ENCODE data around the gene SIL1. TPM values are rescaled to one million over a fixed set of nuclear protein-coding genes. Genes with fewer than 3 reads are reported as not detected.
"Not testable (repeated sequence)": the region's sequence is repeated elsewhere in the genome, so short reads cannot be mapped to it uniquely, and the experiment has no call there.

The SIL1 gene
- polyA plus RNA-seq (2013, experiment 1 of 2; ENCODE audit: insufficient read length) = 59.3 TPM
- 61.8 TPM for polyA plus RNA-seq (2013, experiment 2 of 2; ENCODE audit: insufficient read length)

DNA sequence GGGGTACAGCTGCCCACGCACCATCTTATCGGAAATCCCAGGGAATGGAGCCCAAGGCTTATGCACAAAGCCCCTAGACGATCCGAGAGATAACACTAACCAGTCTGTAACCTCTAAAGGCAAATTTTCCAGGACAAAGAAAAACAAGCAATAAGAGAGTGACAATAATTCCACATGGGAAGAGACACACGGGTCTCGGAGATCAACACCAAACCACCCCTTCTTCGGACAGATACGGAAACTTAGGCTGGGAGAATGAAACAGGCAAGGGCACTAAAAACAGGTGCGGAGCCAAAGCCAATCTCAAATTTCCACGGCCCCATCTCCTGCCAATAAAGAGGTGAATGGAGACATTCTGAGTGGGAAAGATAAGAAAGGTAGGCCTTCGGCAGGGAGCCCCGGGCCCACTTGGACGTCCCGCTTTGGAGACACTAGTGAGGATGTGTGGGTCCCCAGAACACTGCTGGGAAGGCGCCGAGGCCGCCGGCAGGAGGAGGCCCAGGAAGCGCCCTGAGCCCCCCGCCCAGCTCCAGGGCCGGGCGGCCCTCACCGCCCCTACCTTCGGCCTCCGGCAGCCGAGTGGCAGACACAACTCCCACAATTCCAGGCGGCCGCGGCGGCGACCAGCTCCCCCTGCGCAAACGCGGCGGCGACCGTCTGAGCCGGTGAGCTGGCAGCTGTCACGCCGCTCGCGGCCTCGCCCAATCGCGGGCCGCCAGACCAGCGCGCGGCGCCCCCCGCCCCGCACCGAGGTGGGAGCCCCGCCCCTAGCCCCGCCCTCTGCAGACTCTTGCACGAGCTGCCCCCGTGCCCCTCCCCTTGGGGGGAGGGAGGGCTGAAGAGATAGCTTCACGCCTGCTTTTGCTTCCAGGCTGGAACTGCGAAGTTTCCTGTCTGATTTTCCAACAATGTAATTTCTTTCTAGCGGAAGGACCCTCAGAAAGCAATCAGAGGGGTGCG, at the start of gene SIL1:
Gene SIL1, minus strand, starts transcription at position 659 of the 960 bp plus-strand sequence. CDS start 70,525 bp downstream, outside the sequence.
- DNase-seq = peak; percentile 97

DNA sequence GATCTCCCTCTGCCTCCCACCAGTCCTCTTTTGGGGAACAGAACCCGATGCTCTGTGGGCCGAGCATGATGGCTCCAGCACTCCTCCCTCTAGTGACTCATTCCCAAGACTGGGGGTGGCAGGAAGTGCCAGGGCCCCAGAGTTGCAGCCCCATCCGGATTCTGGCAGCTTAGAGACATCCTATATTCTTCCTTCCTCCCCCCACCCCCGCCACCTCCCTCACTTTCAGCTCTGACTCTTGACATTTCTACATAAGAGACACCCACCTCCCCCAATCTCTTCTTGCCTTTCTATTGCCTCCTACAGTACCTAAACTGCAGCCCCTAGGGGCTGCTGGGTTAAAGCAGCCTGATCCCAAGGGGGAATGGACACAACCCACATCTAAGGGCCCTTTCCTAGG, 48.2 kb upstream of the SIL1 start:
- peak; percentile 70 for DNase-seq

DNA sequence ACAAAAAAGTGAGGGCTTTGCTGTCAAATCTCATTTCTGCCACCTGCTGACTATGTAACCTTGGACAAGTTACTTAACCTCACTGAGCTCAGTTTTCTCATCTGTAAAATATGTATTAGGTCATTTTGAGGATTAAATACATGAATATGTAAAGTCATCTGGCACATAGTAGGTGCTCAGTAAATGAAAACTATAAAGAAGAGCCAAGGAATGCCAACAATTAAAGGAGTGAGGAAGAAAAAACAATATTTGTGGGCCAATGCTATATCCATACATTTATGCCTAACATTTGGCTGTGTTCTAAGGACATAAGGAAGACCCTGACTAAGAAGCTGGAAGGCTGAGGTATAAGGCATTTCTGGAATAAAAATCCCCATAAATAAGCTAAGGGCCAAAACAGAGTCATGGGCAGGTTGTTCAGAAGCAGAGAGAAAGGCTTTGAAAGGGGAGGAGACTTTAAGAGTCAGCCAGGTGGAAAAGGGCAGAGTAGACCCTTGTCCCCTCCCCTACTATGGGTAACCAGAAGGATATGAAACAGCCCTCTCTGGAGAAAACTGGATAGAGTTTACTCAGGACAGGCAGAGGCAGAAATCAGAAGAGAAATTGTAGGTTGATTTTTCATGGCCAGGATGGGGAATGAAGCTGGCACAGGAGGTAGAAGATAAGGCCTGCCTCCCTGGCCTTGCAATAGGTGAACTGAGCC, 47.6 kb upstream of the SIL1 start:
- no peak for DNase-seq

DNA sequence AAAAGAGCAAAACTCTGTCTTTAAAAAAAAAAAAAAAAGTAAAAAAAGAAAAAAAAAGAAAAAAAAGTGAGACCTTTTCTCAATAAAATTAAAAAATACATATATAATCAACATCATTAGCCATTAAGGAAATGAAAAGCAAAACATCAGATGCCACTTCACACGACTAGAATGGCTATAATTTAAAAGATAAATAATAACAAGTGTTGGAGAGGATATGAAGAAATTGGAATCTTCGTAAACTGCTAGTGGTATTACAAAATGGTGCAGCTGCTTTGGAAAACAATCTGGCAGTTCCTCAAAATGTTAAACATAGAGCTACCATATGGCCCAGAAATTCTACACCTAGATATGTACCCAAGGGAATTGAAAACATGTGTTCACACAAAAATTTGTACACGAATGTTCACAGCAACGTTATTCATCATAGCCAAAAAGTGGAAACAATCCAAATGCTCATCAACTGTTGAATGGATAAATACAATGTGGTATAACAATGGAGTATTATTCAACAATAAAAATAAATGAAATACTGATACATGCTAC, 45.3 kb upstream of the SIL1 start:
- DNase-seq = peak; percentile 29

DNA sequence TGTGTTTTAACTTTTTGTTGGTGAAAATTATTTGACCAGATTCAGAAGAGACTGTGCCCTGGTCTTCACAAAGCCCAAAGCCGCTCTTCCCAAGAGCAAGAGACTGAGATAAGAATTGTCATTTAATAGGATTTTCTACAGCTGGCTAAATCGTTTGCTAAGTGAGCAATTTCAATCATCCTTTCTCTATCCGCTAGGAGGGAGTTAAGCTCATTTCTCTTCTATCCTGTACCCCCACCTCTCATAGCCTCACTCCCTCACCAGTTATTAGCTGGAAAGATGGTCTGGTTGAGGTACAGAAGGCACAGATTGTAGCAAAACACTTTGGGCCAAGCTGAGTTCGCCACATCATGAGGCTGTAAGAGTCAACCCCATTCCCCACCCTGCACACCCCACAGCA, 43.0 kb upstream of the SIL1 start:
- DNase-seq = no peak

- no peak for DNase-seq
Observed at GRCh38 chr5:139236479-139236878, 38.3 kb upstream of the SIL1 start.

- peak; percentile 12 for DNase-seq
Observed at GRCh38 chr5:139232147-139232724, 34.1 kb upstream of the SIL1 start.

DNA sequence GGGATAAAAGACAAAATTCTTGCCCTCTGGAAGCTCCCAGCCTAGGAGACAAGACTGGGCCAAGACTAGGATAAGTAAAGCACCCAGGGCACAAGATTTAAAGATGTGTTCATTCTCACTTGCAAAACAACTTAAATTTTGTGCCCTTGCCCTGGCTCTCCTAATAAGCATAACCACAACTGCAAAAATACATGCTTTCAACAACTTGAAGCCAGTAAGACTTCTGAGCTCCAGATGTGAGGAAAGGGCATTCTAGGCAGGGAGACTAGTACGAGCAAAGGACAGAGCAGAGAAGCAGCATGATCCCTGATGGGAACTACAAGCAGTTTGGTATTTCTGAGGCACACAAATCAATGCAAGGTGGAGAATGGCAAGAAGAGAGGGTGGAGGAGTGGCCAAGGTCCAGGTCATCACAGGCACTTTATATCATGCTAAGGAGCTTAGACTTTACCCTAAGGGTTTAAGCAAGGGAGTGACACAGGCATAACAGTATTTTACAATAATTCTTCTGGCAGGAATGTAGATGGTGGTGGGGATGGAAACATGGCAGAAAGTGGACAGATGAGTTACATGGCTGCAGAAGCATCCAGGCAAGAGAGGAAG, 30.1 kb upstream of the SIL1 start:
- no peak for DNase-seq

DNA sequence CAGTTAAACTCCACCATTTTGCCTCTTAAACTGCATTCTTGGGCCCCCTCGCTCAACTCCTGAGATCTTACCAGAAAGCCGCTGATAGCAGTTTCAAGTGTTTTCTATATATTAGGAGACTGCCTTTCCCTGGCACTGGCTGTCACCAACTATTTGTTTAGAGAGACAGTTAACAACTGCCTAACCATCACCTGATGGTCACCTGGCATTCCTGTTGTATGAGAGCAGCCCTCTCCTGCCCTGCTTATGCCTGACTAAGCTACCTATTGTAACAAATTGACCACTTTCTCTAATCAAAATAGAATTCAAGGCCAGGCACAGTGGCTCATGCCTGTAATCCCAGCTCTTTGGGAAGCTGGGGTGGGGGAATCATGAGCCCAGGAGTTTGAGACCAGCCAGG, 28.0 kb upstream of the SIL1 start:
- DNase-seq = no peak

- DNase-seq = no peak
Observed at GRCh38 chr5:139223481-139223880, 25.3 kb upstream of the SIL1 start.

DNA sequence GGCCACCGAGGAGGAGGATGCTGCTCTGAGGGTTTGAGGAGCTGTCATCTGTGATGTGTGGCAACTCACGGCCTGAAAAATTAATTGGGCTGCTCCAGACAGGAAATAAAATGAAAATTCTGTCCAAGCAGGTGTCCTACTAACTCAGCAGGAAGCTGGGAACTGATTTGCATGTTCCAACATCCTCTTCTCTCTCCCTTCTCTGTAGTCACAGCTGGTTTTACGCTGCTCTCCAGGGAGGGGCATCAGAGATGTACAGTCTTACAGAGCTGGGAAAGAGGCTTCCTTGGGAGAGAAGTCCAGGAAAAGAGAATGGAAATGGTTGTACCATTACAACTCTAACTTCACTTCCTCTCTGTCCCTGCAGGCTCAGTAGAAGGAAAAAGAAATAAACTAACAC, 24.2 kb upstream of the SIL1 start:
- no peak for DNase-seq

GRCh38 chr5:139218038-139218437, 19.9 kb upstream of the SIL1 start:
- DNase-seq = not testable (repeated sequence)

GRCh38 chr5:139215107-139215975, 17.2 kb upstream of the SIL1 start:
- no peak for DNase-seq

GRCh38 chr5:139214646-139215045, 16.5 kb upstream of the SIL1 start:
- no peak for DNase-seq

- no peak for DNase-seq
Observed at GRCh38 chr5:139212906-139213305, 14.7 kb upstream of the SIL1 start.

- DNase-seq = no peak
Observed at GRCh38 chr5:139212486-139212885, 14.3 kb upstream of the SIL1 start.

- no peak for DNase-seq
Observed at GRCh38 chr5:139210585-139210984, 12.4 kb upstream of the SIL1 start.

GRCh38 chr5:139207297-139208000, 9.3 kb upstream of the SIL1 start:
- no peak for DNase-seq

GRCh38 chr5:139205586-139205985, 7.4 kb upstream of the SIL1 start:
- DNase-seq = no peak

GRCh38 chr5:139205124-139205523, 7.0 kb upstream of the SIL1 start:
- no peak for DNase-seq

DNA sequence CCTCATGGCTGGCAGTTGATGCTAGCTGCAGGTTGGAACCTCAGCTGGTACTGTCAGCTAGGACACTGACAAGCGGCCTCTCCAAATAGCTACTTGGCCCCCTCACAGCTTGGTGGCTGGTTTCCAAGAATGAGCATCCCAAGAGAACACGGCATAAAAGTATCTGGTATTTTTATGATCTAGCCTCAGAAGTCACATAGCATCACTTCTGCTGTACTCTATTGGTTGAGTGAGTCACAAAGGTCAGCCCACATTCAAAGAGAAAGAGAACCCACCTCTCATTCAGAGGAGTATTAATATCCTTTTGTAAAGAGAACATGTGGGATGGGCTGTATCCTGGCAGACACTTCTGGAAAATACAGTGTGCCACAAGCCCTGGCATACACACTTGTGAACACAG, 6.0 kb upstream of the SIL1 start:
- peak; percentile 31 for DNase-seq

Data from fibroblast of skin of scalp (primary cell).